ENCODE data around the gene FCGR3A.
"Not testable (repeated sequence)": the region's sequence is repeated elsewhere in the genome, so short reads cannot be mapped to it uniquely, and the experiment has no call there.

The FCGR3A gene

GRCh38 chr1:161523041-161523816 lies 26.4 kb downstream of the FCGR3A start:
- not testable (repeated sequence) for H3K27ac ChIP-seq; H3K4me1 ChIP-seq; H3K9ac ChIP-seq; H3K9me3 ChIP-seq (replicated peaks in 1 of 11)
- Histone ChIP-seq H3K4me3 (peak overlapping the region in 4 of 10 experiments; percentile 67 to 79 (median 68); a peak in 3 of 20 replicates), H3K4me2 (peak overlapping the region in 7 of 11 experiments; percentile 68 to 80 (median 79); a peak in 9 of 22 replicates), H3K36me3 (peaks cover 0 to 52% (median 0%) of the 10 kb centered on the region in 11 experiments; a peak in 6 of 22 replicates), H3K27me3 (peaks cover 0 to 20% (median 13%) of the 10 kb centered on the region in 11 experiments; a peak in 20 of 22 replicates), H4K20me1 (peaks cover 0 to 17% (median 0%) of the 10 kb centered on the region in 11 experiments; a peak in 2 of 22 replicates)

- H3K27me3 ChIP-seq; H3K9ac ChIP-seq; H3K9me3 ChIP-seq (replicated peaks in 1 of 11); H3K4me3 ChIP-seq: not testable (repeated sequence)
- Histone ChIP-seq H3K4me2 (peak overlapping the region in 3 of 11 experiments; percentile 31 to 55 (median 31); a peak in 6 of 22 replicates), H4K20me1 (peaks cover 0 to 52% (median 0%) of the 10 kb centered on the region in 11 experiments; a peak in 4 of 22 replicates), H3K27ac (peak overlapping the region in 2 of 11 experiments; percentile 5 to 45; a peak in 2 of 22 replicates), H3K4me1 (peaks cover 0 to 45% (median 12%) of the 10 kb centered on the region in 10 experiments; a peak in 12 of 20 replicates), H3K36me3 (peaks cover 0 to 70% (median 21%) of the 10 kb centered on the region in 11 experiments; a peak in 12 of 22 replicates)
Observed at GRCh38 chr1:161513953-161514352, 35.7 kb downstream of the FCGR3A start.

GRCh38 chr1:161513448-161513780 lies 36.2 kb downstream of the FCGR3A start:
- H3K27ac ChIP-seq = peak overlapping the region in 2 of 11 experiments; percentile 5 to 45; a peak in 1 of 22 replicates
- H3K9ac ChIP-seq; H3K4me3 ChIP-seq; H3K9me3 ChIP-seq (replicated peaks in 1 of 11); H3K27me3 ChIP-seq: not testable (repeated sequence)
- peak overlapping the region in 3 of 11 experiments; percentile 31 to 55 (median 31); a peak in 7 of 22 replicates for H3K4me2 ChIP-seq
- H4K20me1 ChIP-seq = peaks cover 0 to 53% (median 0%) of the 10 kb centered on the region in 11 experiments; a peak in 4 of 22 replicates
- peaks cover 0 to 51% (median 12%) of the 10 kb centered on the region in 10 experiments; a peak in 12 of 20 replicates for H3K4me1 ChIP-seq
- H3K36me3 ChIP-seq = peaks cover 0 to 70% (median 21%) of the 10 kb centered on the region in 11 experiments; a peak in 12 of 22 replicates

GRCh38 chr1:161512636-161513447 lies 36.8 kb downstream of the FCGR3A start:
- H3K4me2 ChIP-seq = peak overlapping the region in 6 of 11 experiments; percentile 20 to 79 (median 38); a peak in 10 of 22 replicates
- H3K36me3 ChIP-seq = peaks cover 0 to 70% (median 21%) of the 10 kb centered on the region in 11 experiments; a peak in 12 of 22 replicates
- H3K27me3 ChIP-seq; H3K4me3 ChIP-seq; H3K9ac ChIP-seq; H3K9me3 ChIP-seq (replicated peaks in 1 of 11); H3K27ac ChIP-seq: not testable (repeated sequence)
- peaks cover 0 to 56% (median 13%) of the 10 kb centered on the region in 10 experiments; a peak in 13 of 20 replicates for H3K4me1 ChIP-seq
- H4K20me1 ChIP-seq = peaks cover 0 to 57% (median 0%) of the 10 kb centered on the region in 11 experiments; a peak in 4 of 22 replicates

GRCh38 chr1:161511756-161512060 lies 37.9 kb downstream of the FCGR3A start:
- Histone ChIP-seq H3K36me3 (peaks cover 0 to 72% (median 21%) of the 10 kb centered on the region in 11 experiments; a peak in 12 of 22 replicates), H3K27ac (no peak overlapping the region; a peak in 1 of 22 replicates), H3K9me3 (replicated peaks in 1 of 11) (no peaks in the 10 kb centered on the region; a peak in 1 of 22 replicates), H3K4me2 (peak overlapping the region in 3 of 11 experiments; percentile 30 to 96 (median 93); a peak in 5 of 22 replicates), H3K4me1 (peaks cover 7 to 66% (median 25%) of the 10 kb centered on the region in 10 experiments), H3K9ac (peak overlapping the region in 1 of 11 experiments; percentile 52; a peak in 2 of 22 replicates), H3K4me3 (no peak overlapping the region), H4K20me1 (peaks cover 0 to 62% (median 0%) of the 10 kb centered on the region in 11 experiments; a peak in 4 of 22 replicates), H3K27me3 (no peaks in the 10 kb centered on the region)
- no peak for TF ChIP-seq Cebpa-rat (IDR thresholded peaks at IDR 0.05)

GRCh38 chr1:161511018-161511755 lies 38.4 kb downstream of the FCGR3A start:
- no peak for TF ChIP-seq Cebpa-rat (IDR thresholded peaks at IDR 0.05)
- Histone ChIP-seq H3K9me3 (replicated peaks in 1 of 11) (no peaks in the 10 kb centered on the region; a peak in 1 of 22 replicates), H3K36me3 (peaks cover 0 to 73% (median 21%) of the 10 kb centered on the region in 11 experiments; a peak in 12 of 22 replicates), H3K4me1 (peaks cover 12 to 71% (median 30%) of the 10 kb centered on the region in 10 experiments), H3K4me2 (peak overlapping the region in 3 of 11 experiments; percentile 87 to 96 (median 93); a peak in 5 of 22 replicates), H4K20me1 (peaks cover 0 to 62% (median 0%) of the 10 kb centered on the region in 11 experiments; a peak in 4 of 22 replicates), H3K9ac (peak overlapping the region in 2 of 11 experiments; percentile 3 to 52; a peak in 3 of 22 replicates), H3K27me3 (no peaks in the 10 kb centered on the region), H3K27ac (no peak overlapping the region; a peak in 1 of 22 replicates), H3K4me3 (no peak overlapping the region)

GRCh38 chr1:161510477-161510876 lies 39.1 kb downstream of the FCGR3A start:
- Histone ChIP-seq H3K9me3 (replicated peaks in 1 of 11) (no peaks in the 10 kb centered on the region; a peak in 1 of 22 replicates), H3K27ac (no peak overlapping the region), H3K36me3 (peaks cover 0 to 72% (median 21%) of the 10 kb centered on the region in 11 experiments; a peak in 12 of 22 replicates), H3K27me3 (no peaks in the 10 kb centered on the region), H3K4me1 (peaks cover 19 to 78% (median 37%) of the 10 kb centered on the region in 10 experiments), H4K20me1 (peaks cover 0 to 62% (median 0%) of the 10 kb centered on the region in 11 experiments; a peak in 4 of 22 replicates), H3K9ac (peak overlapping the region in 2 of 11 experiments; percentile 3 to 52; a peak in 2 of 22 replicates), H3K4me2 (peak overlapping the region in 3 of 11 experiments; percentile 87 to 96 (median 93); a peak in 6 of 22 replicates), H3K4me3 (0 out of 20 replicates have a peak overlapping the region, but pooled peaks of 1 of the 10 experiments have one; percentile 13)
- no peak for TF ChIP-seq Cebpa-rat (IDR thresholded peaks at IDR 0.05)
